Activated T-helper 1 cell treated with anti-CD3 and anti-CD28 coated beads, Interleukin-2, amount 50 U/mL, for 16 hours (primary cell): ENCODE data around the gene GSKIP.

Experiments used
- DNase-seq, 2 donors: peaks; one replicate each; pipeline ENCODE4 v3.0.0-alpha.2; 2020; ENCODE audit warnings: low read depth in 1 of 2, low spot score in 1 of 2

Gene GSKIP

GRCh38 chr14:96416292-96416691, 53.0 kb downstream of the GSKIP start:
- no peak for DNase-seq

- no peak for DNase-seq
Measured at GRCh38 chr14:96417254-96417653, 53.9 kb downstream of the GSKIP start.

- no peak for DNase-seq
Measured at GRCh38 chr14:96418075-96418474, 54.7 kb downstream of the GSKIP start.

GRCh38 chr14:96421236-96421635, 57.9 kb downstream of the GSKIP start:
- DNase-seq = no peak

GRCh38 chr14:96422992-96423391, 59.7 kb downstream of the GSKIP start:
- no peak for DNase-seq

GRCh38 chr14:96423446-96424108, 60.3 kb downstream of the GSKIP start:
- no peak for DNase-seq

- no peak for DNase-seq
Measured at GRCh38 chr14:96424109-96424989, 61.0 kb downstream of the GSKIP start.

GRCh38 chr14:96434040-96434439, 70.7 kb downstream of the GSKIP start:
- no peak for DNase-seq
